Measurements from ENCODE around the gene ZBTB47. TPM values are rescaled to one million over a fixed set of nuclear protein-coding genes. Genes with fewer than 3 reads are reported as not detected.

The ZBTB47 gene
- total RNA-seq, 1 experiment from 2014 or later: 9.5 TPM

DNA sequence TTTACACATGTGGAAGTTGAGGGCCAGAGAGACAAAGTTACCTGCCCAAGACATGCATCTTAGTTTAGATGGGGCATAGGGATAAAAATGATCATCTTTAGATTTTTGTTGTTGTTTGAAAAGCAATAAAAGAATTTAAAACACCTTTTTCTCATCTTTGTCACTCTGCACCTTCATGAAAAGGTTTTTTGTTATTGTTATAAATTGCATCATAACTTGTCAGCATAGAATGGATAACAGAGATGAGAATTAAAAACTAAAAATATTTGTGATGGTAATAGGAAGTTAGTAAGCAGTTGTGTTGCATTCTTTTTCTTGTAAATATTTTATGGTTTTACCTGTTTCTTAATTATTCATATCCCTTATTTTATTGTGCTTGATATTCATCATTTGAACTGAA lies 13.4 kb upstream of the ZBTB47 start:
- H3F3A ChIP-seq (ENCODE audit: low read length, unreplicated experiment): no peaks in the 10 kb centered on the region
- no peaks in the 10 kb centered on the region for H3K27me3 ChIP-seq (ENCODE audit: low read length)
- H3K27ac ChIP-seq (ENCODE audit: low read length): no peak overlapping the region
- no peak overlapping the region for H3K4me2 ChIP-seq (ENCODE audit: low read length)
- no peaks in the 10 kb centered on the region for H4K20me1 ChIP-seq (ENCODE audit: low read length)
- no TSS peak for BruUV-seq (replicated peaks)
- no peak overlapping the region for H3K4me3 ChIP-seq (ENCODE audit: low read length)
- H3K4me1 ChIP-seq (ENCODE audit: insufficient read depth, low read length): no peaks in the 10 kb centered on the region
- CTCF ChIA-PET: no interaction called here
- H3K36me3 ChIP-seq (ENCODE audit: low read depth, low read length): peaks cover 81% of the 10 kb centered on the region
- intact Hi-C loops (cut with micrococcal nuclease): no loop called here
- TF ChIP-seq, protein P1, sequence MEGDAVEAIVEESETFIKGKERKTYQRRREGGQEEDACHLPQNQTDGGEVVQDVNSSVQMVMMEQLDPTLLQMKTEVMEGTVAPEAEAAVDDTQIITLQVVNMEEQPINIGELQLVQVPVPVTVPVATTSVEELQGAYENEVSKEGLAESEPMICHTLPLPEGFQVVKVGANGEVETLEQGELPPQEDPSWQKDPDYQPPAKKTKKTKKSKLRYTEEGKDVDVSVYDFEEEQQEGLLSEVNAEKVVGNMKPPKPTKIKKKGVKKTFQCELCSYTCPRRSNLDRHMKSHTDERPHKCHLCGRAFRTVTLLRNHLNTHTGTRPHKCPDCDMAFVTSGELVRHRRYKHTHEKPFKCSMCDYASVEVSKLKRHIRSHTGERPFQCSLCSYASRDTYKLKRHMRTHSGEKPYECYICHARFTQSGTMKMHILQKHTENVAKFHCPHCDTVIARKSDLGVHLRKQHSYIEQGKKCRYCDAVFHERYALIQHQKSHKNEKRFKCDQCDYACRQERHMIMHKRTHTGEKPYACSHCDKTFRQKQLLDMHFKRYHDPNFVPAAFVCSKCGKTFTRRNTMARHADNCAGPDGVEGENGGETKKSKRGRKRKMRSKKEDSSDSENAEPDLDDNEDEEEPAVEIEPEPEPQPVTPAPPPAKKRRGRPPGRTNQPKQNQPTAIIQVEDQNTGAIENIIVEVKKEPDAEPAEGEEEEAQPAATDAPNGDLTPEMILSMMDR (conservative IDR thresholded peaks at IDR 0.05; ENCODE audit: low read depth, low read length): no peak
- TF ChIP-seq EZH2 (IDR thresholded peaks at IDR 0.05; ENCODE audit: low read length, unreplicated experiment) (no peak), EZH2phosphoT487 (IDR thresholded peaks at IDR 0.05; ENCODE audit: borderline replicate concordance, low read length) (no peak)
- H3K9ac ChIP-seq (ENCODE audit: low read length): no peak overlapping the region
- H3K79me2 ChIP-seq (ENCODE audit: low read length): no peaks in the 10 kb centered on the region
- no peaks in the 10 kb centered on the region for H3K9me2 ChIP-seq (replicated peaks; ENCODE audit: low read length)
- no peak overlapping the region for H2AFZ ChIP-seq (ENCODE audit: low read length)
- POLR2A ChIA-PET (ENCODE audit: unreplicated experiment): interaction anchor here (0.6 kb wide), 1 partner anchor 27 kb away, joined by 3 read pairs; no protein-coding TSS in a partner anchor
- ATAC-seq (no peak), DNase-seq (no peak)
- H3K9me3 ChIP-seq (ENCODE audit: low read length): no peaks in the 10 kb centered on the region

DNA sequence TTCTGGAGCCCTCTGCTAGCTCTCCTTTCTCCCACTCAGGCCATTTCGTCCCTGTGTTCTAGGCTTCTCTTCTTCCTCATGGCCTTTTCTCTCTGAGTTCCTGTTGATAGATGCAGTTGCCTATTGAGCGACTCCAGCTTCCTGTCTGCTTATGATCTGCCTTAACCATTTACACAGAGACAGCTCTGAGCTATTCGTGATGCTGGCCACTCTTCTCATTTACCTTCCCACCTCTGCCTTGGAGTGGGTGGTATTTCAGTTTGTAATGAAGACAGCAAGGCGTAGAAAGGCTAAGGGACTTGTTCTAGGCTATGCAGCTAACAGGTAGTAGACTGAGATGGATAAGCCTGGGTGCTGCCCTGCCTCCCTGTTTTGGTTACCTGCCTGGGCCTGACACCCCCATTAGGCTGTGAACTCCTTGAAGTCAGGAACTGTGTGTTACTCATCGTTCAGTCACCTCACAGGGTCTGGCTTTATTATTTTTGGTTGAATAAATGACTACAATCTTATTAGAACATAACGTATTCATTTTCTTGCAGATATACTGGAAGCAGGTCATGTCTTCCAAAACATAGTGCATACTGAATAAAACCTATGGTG lies 12.6 kb upstream of the ZBTB47 start:
- Histone ChIP-seq H3K9ac (ENCODE audit: low read length) (no peak overlapping the region), H3K79me2 (ENCODE audit: low read length) (no peaks in the 10 kb centered on the region), H3K4me1 (ENCODE audit: insufficient read depth, low read length) (no peaks in the 10 kb centered on the region), H3K27me3 (ENCODE audit: low read length) (no peaks in the 10 kb centered on the region), H3K27ac (ENCODE audit: low read length) (no peak overlapping the region), H4K20me1 (ENCODE audit: low read length) (no peaks in the 10 kb centered on the region), H3K9me2 (replicated peaks; ENCODE audit: low read length) (no peaks in the 10 kb centered on the region), H3K36me3 (ENCODE audit: low read depth, low read length) (peaks cover 81% of the 10 kb centered on the region), H3K4me2 (ENCODE audit: low read length) (no peak overlapping the region), H3K4me3 (ENCODE audit: low read length) (no peak overlapping the region), H3F3A (ENCODE audit: low read length, unreplicated experiment) (no peaks in the 10 kb centered on the region), H3K9me3 (ENCODE audit: low read length) (no peaks in the 10 kb centered on the region), H2AFZ (ENCODE audit: low read length) (no peak overlapping the region)
- ATAC-seq: no peak; the same call in 1 of the 2 replicates
- intact Hi-C loops (cut with micrococcal nuclease): no loop called here
- no peak for DNase-seq
- no TSS peak for BruUV-seq (replicated peaks)
- TF ChIP-seq, protein P1 (conservative IDR thresholded peaks at IDR 0.05; ENCODE audit: low read depth, low read length): no peak
- TF ChIP-seq EZH2phosphoT487 (IDR thresholded peaks at IDR 0.05; ENCODE audit: borderline replicate concordance, low read length) (no peak), EZH2 (IDR thresholded peaks at IDR 0.05; ENCODE audit: low read length, unreplicated experiment) (no peak)
- CTCF ChIA-PET: no interaction called here
- POLR2A ChIA-PET (ENCODE audit: unreplicated experiment): interaction anchor here (0.6 kb wide), 1 partner anchor 26 kb away, joined by 3 read pairs; no protein-coding TSS in a partner anchor

DNA sequence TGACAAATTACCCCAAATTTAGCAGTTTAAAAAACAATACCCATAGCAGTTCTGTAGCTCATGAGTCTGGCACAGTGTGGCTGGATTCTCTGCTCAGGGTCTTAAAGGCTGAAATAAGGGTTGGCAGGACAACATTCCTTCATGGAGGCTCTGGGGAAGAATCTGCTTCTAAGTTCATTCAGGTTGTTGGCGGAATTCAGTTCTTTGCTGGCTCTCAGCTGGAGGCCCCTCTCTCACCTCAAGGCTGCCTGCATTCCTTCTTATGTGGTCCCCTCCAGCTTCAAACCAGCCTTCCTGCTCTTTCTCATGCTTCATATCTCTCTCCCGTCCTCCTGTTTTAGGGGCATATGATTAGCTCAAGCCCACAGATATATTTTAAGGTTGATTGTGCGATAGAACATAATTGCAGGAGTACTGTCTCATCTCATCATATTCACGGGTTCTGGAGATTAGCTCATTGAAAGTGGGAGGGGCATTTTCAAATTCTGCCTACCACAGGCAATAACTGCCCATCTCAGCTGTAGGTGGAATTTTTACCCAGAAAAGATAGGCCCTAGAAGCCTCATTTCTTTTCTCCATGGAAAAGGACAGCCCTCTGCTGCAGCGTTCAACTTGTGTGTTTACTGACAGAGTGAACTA lies 5.6 kb upstream of the ZBTB47 start:
- Histone ChIP-seq H3K4me3 (ENCODE audit: low read length) (no peak overlapping the region), H3F3A (ENCODE audit: low read length, unreplicated experiment) (no peaks in the 10 kb centered on the region), H3K79me2 (ENCODE audit: low read length) (no peaks in the 10 kb centered on the region), H4K20me1 (ENCODE audit: low read length) (no peaks in the 10 kb centered on the region), H3K4me2 (ENCODE audit: low read length) (no peak overlapping the region), H3K27me3 (ENCODE audit: low read length) (no peaks in the 10 kb centered on the region), H3K9me3 (ENCODE audit: low read length) (no peaks in the 10 kb centered on the region), H2AFZ (ENCODE audit: low read length) (no peak overlapping the region), H3K9me2 (replicated peaks; ENCODE audit: low read length) (no peaks in the 10 kb centered on the region), H3K9ac (ENCODE audit: low read length) (no peak overlapping the region), H3K27ac (ENCODE audit: low read length) (no peak overlapping the region), H3K36me3 (ENCODE audit: low read depth, low read length) (peaks cover 42% of the 10 kb centered on the region), H3K4me1 (ENCODE audit: insufficient read depth, low read length) (peaks cover 19% of the 10 kb centered on the region)
- POLR2A ChIA-PET (ENCODE audit: unreplicated experiment): interaction anchor here (0.5 kb wide), 1 partner anchor 45 kb away, joined by 20 read pairs; no protein-coding TSS in a partner anchor
- ATAC-seq (no peak), DNase-seq (no peak)
- no TSS peak for BruUV-seq (replicated peaks)
- TF ChIP-seq EZH2 (IDR thresholded peaks at IDR 0.05; ENCODE audit: low read length, unreplicated experiment) (no peak), EZH2phosphoT487 (IDR thresholded peaks at IDR 0.05; ENCODE audit: borderline replicate concordance, low read length) (no peak)
- TF ChIP-seq, protein P1 (conservative IDR thresholded peaks at IDR 0.05; ENCODE audit: low read depth, low read length): no peak
- intact Hi-C loops (cut with micrococcal nuclease): no loop called here
- CTCF ChIA-PET: interaction anchor here (1.0 kb wide), 1 partner anchor 182 kb away, joined by 3 read pairs; no protein-coding TSS in a partner anchor

Measured in PC-3 (cell line).